Heart right ventricle (tissue), 16 donors: ENCODE data around the gene PIGT. TPM values are rescaled to one million over a fixed set of nuclear protein-coding genes. Genes with fewer than 3 reads are reported as not detected.
A peak's percentile ranks its signal among the peaks of the same experiment; 100 is the strongest.

ENCODE experiments used
- ATAC-seq, 8 donors: fragments of 200-7000 bp; cut with Tn5 transposase; one replicate each; pipeline ENCODE4 v1.9.1; 2020; ENCODE audit warnings: mild to moderate bottlenecking in 8 of 8, moderate library complexity in 8 of 8, moderate number of reproducible peaks in 1 of 8
- DNase-seq, 2 donors: peaks; one replicate each; pipeline ENCODE4 v3.0.0-alpha.2; 2020
- H3K27ac ChIP-seq, 10 donors: fragments of 200-600 bp; sonication (generic) in 2 of 10; one replicate each; pipeline versions ENCODE4 v1.5.0 to v1.8.0; 2020 to 2022; ENCODE audit warnings: mild to moderate bottlenecking in 3 of 10
- H3K27me3 ChIP-seq, 7 donors: fragments of 200-600 bp; one replicate each; pipeline ENCODE4 v1.8.0; 2021 to 2022; ENCODE audit warnings: mild to moderate bottlenecking in 2 of 7
- H3K36me3 ChIP-seq, 9 donors: fragments of 200-600 bp; sonication (generic) in 1 of 9; one replicate each; pipeline versions ENCODE4 v1.5.0 to v1.8.0; 2020 to 2022; ENCODE audit warnings: mild to moderate bottlenecking in 2 of 9
- H3K4me1 ChIP-seq, 9 donors: fragments of 200-600 bp; sonication (generic) in 1 of 9; one replicate each; pipeline versions ENCODE4 v1.5.0 to v1.8.0; 2020 to 2022; ENCODE audit warnings: mild to moderate bottlenecking in 4 of 9
- H3K4me3 ChIP-seq, 10 donors: fragments of 200-600 bp; sonication (generic) in 2 of 10; one replicate each; pipeline versions ENCODE4 v1.5.0 to v1.8.0; 2020 to 2022; ENCODE audit warnings: mild to moderate bottlenecking in 7 of 10, moderate library complexity in 2 of 10
- H3K9me3 ChIP-seq, 11 donors: fragments of 200-600 bp in 10 of 11; sonication (generic) in 2 of 11; one replicate each; pipeline versions ENCODE4 v1.5.0 to v1.8.0; 2013 to 2022; ENCODE audit warnings: mild to moderate bottlenecking in 2 of 11, control low read depth in 1 of 11, moderate library complexity in 1 of 11
- CTCF ChIP-seq, 9 donors: fragments of 200-600 bp; sonication (generic) in 2 of 9; IDR thresholded peaks; one replicate each; pipeline versions ENCODE4 v1.5.0 to v1.8.0; 2021 to 2022; ENCODE audit warnings: antibody characterized with exemption in 9 of 9, mild to moderate bottlenecking in 5 of 9, moderate library complexity in 1 of 9
- WGBS, 2 donors: extraction: QIAGEN DNeasy Blood & Tissue Kit; methylation state at CpG; one replicate each; pipeline ENCODE4 v1.1.7; 2013; ENCODE audit warnings: inconsistent platforms in 1 of 2; 5-methylcytosine and 5-hydroxymethylcytosine counted together
- intact Hi-C, 10 donors: fragments of 100-400 bp; cut with DNase I; formaldehyde crosslinking; loops; one replicate each; pipeline versions ENCODE4 v1.11.1 to v1.14.2; 2022
- polyA plus RNA-seq, 2 donors: library from polyadenylated mRNA; stranded (reverse); fragments of 200-250 nt; gene quantifications; one replicate each; pipeline ENCODE4 v1.2.3, GENCODE V29; 2013
- total RNA-seq, 10 donors: library from RNA; stranded (reverse); fragmentation: NEBNext Ultra II Directional in 3 of 10; extraction: Animal tissue kit (Norgen Biotek cat#: 25700) in 3 of 10; gene quantifications; one replicate each; pipeline versions ENCODE4 v1.2.1 to v1.2.4, GENCODE V29; 2021 to 2023
- donor health status: Arrhythmogenic right ventricular cardiomyopathy.
- donor health status: ischemic (EF 13 %, LVEDD 7.1; RV severe dilation, severe dysfunction).
- donor health status: healthy with polysubstance abuse.
- donor health status: DM: no; HTN: yes; CAD: no.
- donor health status: DM: no; HTN: no; CAD: no.
- donor health status: ischemic (EF 25% LVEDD 6.9; RV normal size, moderate dysfunction).
- donor health status: ischemic (EF 25% LVEDD 5.7; RV mildly dilated, moderate dysfunction).
- donor health status: healthy.
- donor health status: DM: yes; HTN: yes; CAD: no.
- donor health status: Ischemic cardiomyopathy.
- donor health status: ischemic (EF 35%, LVEDD 5.7; RV mildly dilated, moderate dysfunction).
- donor health status: nonischemic (EF 11% LVEDD 7.7; RV severe dilation, severe dysfunction).
- donor health status: DM: yes; HTN: yes; CAD: no.
- donor health status: PGD.
- donor health status: ischemic (EF 29% LVEDD 5.4; RV normal size, mild dysfunction).
- donor health status: nonischemic (EF 23%, LVEDD 6.1; RV moderate dilation, normal function).

PIGT gene
- total and polyA plus RNA-seq, 12 donors: 72.9 to 221 (median 144) TPM

- H3K9me3 ChIP-seq: no peaks in the 10 kb centered on the region
- DNase-seq (no peak), ATAC-seq (no peak)
- WGBS, 2 donors: 17 to 19% methylated on average over 6 of the region's 6 CpGs
- peaks cover 0 to 7% (median 0%) of the 10 kb centered on the region in 7 donors for H3K27me3 ChIP-seq
- H3K4me3 ChIP-seq: no peak overlapping the region
- intact Hi-C loops: loop anchor here in 3 of 10 donors (5.0 to 10.0 kb wide), 2 partner anchors 316 to 318 kb away; no protein-coding TSS in a partner anchor
- H3K36me3 ChIP-seq: no peaks in the 10 kb centered on the region
- TF ChIP-seq CTCF (IDR thresholded peaks at IDR 0.05): peak in 5 of 9 donors; percentile 15 to 37 (median 26)
- no peaks in the 10 kb centered on the region for H3K4me1 ChIP-seq
- H3K27ac ChIP-seq: no peak overlapping the region
Measured at GRCh38 chr20:45456632-45457031, 40.7 kb downstream of the PIGT start.

- intact Hi-C loops: loop anchor here in 4 of 10 donors (5.0 to 10.0 kb wide), 2 partner anchors 313 to 315 kb away; no protein-coding TSS in a partner anchor
Measured at GRCh38 chr20:45459606-45460005, 43.7 kb downstream of the PIGT start.

GRCh38 chr20:45461225-45461624 lies 45.3 kb downstream of the PIGT start:
- no peaks in the 10 kb centered on the region for H3K9me3 ChIP-seq
- peaks cover 0 to 38% (median 25%) of the 10 kb centered on the region in 7 donors for H3K27me3 ChIP-seq
- no peak overlapping the region for H3K4me3 ChIP-seq
- no peaks in the 10 kb centered on the region for H3K4me1 ChIP-seq
- no peak for TF ChIP-seq CTCF (IDR thresholded peaks at IDR 0.05)
- DNase-seq (no peak), ATAC-seq (no peak)
- H3K36me3 ChIP-seq: no peaks in the 10 kb centered on the region
- intact Hi-C loops: loop anchor here in 1 of 10 donors (10.0 kb wide), 1 partner anchor 314 kb away; no protein-coding TSS in a partner anchor
- H3K27ac ChIP-seq: no peak overlapping the region
- WGBS, 2 donors: 84 to 89% methylated on average over 1 of the region's 1 CpG

More at GRCh38 chr20:45459606-45460005, 43.7 kb downstream of the PIGT start:
- DNase-seq (no peak), ATAC-seq (no peak)
- Histone ChIP-seq H3K36me3 (no peaks in the 10 kb centered on the region), H3K9me3 (no peaks in the 10 kb centered on the region), H3K27me3 (peaks cover 0 to 30% (median 19%) of the 10 kb centered on the region in 7 donors), H3K4me1 (no peaks in the 10 kb centered on the region), H3K4me3 (no peak overlapping the region), H3K27ac (no peak overlapping the region)
- 59 to 65% methylated on average over 5 of the region's 5 CpGs for WGBS, 2 donors
- no peak for TF ChIP-seq CTCF (IDR thresholded peaks at IDR 0.05)

- Histone ChIP-seq H3K36me3 (no peaks in the 10 kb centered on the region), H3K9me3 (no peaks in the 10 kb centered on the region), H3K27me3 (peaks cover 0 to 48% (median 36%) of the 10 kb centered on the region in 7 donors), H3K27ac (no peak overlapping the region), H3K4me3 (no peak overlapping the region), H3K4me1 (no peaks in the 10 kb centered on the region)
- DNase-seq (no peak), ATAC-seq (no peak)
- 72 to 80% methylated on average over 6 of the region's 6 CpGs for WGBS, 2 donors
- intact Hi-C loops: loop anchor here in 1 of 10 donors (10.0 kb wide), 1 partner anchor 312 kb away; no protein-coding TSS in a partner anchor
- no peak for TF ChIP-seq CTCF (IDR thresholded peaks at IDR 0.05)
Measured at GRCh38 chr20:45462711-45463509, 47.0 kb downstream of the PIGT start.
